Stimulated activated CD8-positive, alpha-beta memory T cell treated with anti-CD3 and anti-CD28 coated beads, Interleukin-4, amount 100 ng/mL, for 1 hour (primary cell): ENCODE results near the gene PGAP3.

ENCODE experiments used
- DNase-seq, 2 donors: peaks; one replicate each; pipeline ENCODE4 v3.0.0-alpha.2; 2020; ENCODE audit warnings: low read depth in 2 of 2, low spot score in 1 of 2

Gene PGAP3

DNA sequence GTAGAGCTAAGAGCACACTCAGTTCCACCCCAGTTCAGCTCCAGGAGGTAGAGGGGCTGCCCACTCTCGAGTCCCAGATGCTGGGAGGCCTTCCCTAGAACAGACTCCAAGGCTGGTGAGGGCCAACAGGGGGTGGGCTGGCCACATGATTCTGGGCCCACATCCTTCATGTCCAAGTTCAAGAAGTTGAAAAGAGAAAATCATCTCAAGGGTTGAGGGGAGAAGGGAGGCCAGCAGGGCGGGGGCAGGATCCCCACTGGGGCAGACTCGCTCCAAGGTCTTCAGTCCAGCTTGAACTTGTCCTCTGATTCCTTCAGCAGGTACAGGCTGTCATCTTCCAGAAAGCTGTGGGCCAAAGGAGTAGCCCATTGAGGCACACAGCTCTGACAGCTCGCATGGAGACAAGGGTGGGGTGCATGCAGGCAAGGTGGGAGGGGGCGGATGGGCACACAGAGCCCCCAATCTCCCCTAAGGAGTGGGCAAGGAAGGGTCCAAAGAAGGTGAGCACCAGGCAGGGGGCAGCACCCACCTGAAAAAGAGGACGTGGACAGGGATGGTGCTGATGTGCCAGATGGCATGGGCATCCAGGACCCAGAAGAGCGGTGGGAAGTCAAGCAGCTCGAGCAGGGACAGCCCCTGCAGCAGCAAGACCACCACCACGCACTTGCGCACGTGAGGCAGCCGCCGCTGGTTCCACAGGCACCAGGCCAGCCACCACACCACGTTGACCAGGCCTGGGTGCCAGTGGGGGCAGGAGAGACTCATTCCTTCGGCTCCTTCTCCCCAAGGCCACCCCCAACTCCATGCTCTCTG is 15.1 kb downstream of the PGAP3 start:
- DNase-seq: no peak

DNA sequence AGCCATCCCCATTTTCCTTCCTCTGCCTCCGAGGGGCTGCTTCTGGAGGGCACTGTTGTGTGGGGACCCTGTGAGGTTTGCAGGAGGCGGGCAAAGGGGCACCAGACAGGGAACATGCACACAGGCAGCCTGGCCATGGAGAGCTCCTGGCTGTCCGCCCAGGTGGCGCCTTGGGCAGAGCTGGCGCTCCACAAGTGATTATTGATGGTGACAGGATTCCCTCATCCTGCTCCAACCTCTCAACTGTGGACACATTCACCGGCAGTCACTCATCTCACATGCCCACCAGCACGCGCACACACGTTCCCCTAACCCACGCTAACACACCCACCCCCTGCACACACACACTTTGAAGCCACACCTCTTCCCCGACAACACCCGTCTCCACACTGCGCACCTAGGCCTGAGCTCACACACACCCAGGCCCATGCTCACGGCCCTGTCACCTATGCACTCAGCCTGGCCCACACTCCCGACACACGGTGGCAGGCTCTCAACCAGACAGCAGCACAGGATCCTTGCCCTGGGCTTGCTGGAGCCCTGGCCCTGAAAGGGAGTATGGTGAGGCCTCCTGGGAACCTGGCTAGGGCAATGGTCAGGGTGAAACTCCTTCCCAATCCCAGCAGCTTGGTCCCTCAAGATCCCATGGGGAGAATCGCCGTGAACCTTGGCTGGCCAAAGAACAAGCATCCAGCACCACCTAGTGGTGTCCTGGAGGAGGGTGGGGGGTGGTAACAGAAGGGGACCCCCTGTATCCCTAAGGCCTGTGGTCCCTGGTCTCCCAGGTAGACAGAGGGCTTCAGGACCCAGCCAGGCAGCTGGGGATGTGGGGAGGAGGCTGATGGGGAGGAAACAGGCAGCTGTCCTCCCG is 16.0 kb downstream of the PGAP3 start:
- no peak for DNase-seq

DNA sequence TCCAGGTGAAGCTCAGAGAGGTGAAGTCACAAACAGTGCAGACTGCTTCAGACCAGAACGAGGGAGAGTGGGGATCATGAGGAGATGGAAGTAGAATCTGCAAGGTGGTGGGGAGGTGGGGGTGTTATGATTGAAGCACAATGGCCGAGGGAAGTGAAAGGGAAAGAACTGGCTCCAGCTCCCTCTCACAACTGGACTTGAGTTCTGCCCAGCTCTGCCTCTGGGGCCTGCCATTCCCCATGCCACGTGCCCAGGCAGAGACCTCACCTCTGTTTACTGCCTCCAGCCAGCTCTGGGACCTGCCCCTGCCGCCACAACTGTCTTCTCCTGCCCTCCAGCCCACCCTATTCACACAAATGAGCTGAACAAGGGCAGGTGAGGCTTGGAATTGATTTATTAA is 17.1 kb downstream of the PGAP3 start:
- no peak for DNase-seq

DNA sequence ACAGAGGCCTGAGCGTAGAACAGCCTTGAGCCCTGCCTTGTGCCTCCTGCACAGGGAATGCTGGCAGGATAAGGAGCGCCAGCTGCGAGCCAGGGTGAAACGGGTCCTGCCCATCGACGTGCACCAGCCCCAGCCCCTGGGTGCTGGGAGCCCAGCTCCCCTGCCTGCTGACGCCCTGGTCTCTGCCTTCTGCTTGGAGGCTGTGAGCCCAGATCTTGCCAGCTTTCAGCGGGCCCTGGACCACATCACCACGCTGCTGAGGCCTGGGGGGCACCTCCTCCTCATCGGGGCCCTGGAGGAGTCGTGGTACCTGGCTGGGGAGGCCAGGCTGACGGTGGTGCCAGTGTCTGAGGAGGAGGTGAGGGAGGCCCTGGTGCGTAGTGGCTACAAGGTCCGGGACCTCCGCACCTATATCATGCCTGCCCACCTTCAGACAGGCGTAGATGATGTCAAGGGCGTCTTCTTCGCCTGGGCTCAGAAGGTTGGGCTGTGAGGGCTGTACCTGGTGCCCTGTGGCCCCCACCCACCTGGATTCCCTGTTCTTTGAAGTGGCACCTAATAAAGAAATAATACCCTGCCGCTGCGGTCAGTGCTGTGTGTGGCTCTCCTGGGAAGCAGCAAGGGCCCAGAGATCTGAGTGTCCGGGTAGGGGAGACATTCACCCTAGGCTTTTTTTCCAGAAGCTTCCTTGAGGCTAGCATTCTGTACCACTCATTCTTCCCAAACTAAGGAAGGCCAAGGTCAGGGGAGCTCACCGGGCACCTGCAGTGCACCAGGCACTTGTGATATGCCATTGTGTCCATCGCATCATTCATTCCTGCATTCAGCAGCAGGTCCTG is 17.7 kb downstream of the PGAP3 start:
- DNase-seq: no peak

DNA sequence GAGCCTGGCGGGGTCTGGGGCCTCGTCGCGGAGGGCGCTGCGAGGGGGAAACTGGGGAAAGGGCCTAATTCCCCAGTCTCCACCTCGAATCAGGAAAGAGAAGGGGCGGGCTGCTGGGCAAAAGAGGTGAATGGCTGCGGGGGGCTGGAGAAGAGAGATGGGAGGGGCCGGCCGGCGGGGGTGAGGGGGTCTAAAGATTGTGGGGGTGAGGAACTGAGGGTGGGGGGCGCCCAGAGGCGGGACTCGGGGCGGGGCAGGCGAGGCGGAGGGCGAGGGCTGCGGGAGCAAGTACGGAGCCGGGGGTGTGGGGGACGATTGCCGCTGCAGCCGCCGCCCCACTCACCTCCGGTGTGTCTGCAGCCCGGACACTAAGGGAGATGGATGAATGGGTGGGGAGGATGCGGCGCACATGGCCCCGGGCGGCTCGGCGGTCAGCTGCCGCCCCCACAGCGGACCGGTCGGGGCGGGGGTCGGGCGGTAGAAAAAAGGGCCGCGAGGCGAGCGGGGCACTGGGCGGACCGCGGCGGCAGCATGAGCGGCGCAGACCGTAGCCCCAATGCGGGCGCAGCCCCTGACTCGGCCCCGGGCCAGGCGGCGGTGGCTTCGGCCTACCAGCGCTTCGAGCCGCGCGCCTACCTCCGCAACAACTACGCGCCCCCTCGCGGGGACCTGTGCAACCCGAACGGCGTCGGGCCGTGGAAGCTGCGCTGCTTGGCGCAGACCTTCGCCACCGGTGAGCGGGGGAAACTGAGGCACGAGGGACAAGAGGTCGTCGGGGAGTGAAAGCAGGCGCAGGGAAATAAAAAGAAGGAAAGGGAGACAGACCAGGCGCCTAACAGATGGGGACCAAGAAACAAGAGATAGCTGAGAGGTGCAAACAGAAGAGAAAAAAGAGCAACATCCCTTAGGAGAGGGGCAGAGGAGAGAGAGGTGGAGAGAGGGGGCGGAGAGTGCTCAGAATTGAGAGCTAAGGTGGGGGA is 19.6 kb downstream of the PGAP3 start, which contains the start of gene PNMT:
Gene PNMT (plus strand): TSS at position 509 of the 980 bp plus-strand sequence. CDS start 23 bp downstream, at position 532.
- DNase-seq: peak in 1 of 2 donors; percentile 48

DNA sequence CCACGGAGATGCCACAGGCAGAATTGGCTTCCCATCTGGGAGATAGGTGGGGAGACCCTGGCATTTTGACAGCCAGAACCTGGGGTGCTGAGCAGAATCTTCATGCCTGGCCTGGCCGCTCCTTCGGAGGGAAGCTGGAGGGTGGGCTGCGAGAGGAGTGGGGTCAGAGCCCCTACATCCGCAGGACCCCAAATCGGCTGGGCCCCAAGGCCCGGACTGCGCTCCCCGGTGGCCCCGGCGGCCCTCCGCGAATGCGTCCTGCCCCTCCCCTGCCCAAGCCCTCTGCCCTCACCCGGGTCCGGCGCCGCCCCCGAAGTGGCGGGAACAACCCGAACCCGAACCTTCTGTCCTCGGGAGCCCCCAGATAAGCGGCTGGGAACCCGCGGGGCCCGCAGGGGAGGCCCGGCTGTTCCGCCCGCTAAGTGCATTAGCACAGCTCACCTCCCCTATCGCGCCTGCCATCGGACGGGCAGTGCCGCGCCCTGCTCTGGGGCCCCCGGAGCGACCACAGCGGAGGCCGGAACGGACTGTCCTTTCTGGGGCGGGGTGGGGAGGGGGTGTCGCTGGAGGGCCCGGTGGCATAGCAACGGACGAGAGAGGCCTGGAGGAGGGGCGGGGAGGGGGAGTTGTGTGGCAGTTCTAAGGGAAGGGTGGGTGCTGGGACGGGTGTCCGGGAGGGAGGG is 20.5 kb downstream of the PGAP3 start:
- no peak for DNase-seq

DNA sequence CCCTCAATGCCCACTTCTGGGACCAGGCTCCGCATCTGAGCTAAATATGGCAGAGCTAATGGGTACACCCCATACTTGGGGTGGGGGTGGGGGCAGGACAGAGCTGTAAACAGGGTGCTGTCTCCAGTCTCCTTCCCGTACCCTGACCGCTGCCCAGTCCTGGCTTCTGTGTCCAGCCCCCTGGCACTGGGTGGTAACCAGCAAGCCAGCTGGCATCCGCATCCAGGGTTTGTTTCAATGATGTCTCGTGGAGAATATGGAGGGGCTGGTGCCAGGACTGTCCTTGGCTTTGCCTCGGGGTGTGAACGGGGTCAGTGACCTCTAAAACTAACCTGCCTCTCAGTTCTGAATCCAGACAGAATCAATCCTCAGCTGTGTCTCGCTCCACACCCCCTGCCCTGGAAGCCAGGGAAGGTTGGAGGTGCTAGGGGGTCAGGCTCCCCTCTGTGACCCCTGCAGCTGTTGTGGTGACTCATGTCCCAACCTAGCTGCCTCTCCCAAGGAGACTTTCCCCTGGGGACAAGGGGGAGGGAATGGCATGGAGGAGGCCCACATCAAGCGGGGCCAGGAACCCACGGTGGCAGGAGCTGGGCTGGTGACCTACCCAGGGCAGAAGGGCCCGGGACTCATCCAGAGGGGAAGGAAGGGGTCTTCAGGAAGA is 21.1 kb downstream of the PGAP3 start:
- DNase-seq: no peak

DNA sequence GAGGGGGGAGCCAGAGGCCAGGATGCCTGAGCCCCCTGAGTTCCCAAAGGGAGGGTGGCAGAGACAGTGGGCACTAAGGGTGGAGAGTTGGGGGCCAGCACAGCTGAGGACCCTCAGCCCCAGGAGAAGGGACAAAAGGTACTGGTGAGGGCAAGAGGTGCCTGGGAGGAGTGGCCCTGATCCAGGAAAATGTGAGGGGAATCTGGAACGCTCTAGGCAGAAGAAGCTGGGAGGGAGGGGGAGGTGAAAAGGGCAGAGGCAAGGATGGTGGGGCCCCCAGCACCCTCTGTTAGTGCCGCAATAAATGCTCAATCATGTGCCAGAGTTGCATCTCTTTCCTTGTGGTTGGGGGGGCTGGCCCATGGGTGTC is 21.6 kb downstream of the PGAP3 start:
- no peak for DNase-seq

DNA sequence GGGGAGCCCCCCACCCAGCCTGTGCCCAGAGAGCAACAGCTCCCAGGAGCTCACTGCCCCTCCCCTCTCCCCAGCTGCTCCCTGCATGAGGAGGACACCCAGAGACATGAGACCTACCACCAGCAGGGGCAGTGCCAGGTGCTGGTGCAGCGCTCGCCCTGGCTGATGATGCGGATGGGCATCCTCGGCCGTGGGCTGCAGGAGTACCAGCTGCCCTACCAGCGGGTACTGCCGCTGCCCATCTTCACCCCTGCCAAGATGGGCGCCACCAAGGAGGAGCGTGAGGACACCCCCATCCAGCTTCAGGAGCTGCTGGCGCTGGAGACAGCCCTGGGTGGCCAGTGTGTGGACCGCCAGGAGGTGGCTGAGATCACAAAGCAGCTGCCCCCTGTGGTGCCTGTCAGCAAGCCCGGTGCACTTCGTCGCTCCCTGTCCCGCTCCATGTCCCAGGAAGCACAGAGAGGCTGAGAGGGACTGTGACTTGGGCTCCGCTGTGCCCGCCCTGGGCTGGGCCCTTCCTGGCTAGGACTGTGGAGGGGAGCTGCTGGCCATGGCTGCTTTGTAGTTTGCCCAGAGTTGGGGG is 22.1 kb downstream of the PGAP3 start:
- DNase-seq: no peak

DNA sequence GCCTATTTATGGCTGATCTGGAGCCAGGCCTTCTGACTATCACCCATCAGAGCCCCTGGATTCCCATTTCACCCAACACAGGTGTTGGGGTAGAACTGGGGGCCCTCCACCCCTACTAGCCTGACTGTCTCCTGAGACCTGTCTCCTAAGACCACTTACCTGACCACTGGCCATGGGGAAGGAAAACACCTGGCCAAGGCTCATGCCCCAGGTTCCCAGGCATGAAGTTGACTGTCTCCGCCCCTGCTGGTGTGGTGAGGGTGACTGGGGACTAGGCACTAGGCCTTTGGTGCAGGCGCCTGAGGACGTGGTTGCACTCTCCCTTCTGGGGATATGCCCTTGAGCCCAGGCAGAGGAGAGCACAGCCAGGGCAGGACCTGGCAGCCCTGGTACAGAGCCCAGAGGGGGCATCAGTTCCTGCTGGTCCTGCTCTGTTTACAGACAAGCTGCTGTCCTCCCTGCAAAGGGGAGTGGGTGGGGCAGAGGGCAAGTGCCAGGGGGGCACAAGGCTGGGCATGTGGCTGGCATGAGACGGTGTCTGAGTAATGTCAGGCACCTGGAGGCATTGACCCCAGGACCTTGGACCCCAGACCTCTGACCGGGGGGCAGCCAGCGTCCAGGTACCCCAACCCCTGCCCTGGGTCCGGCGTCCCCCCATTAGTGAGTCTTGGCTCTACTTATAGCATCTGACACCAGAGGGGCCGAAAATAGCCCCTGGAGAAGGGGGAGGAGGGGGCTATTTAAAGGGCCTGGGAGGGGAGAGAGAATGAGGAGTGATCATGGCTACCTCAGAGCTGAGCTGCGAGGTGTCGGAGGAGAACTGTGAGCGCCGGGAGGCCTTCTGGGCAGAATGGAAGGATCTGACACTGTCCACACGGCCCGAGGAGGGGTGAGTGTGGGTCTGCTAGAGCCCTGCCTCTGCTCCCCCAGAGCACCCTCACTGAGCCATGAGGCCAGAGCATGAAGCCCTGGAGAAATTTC is 23.0 kb downstream of the PGAP3 start, which contains the start of gene TCAP:
Gene TCAP (plus strand): TSS at position 769 of the 981 bp plus-strand sequence. CDS start 11 bp downstream, at position 780.
- no peak for DNase-seq

DNA sequence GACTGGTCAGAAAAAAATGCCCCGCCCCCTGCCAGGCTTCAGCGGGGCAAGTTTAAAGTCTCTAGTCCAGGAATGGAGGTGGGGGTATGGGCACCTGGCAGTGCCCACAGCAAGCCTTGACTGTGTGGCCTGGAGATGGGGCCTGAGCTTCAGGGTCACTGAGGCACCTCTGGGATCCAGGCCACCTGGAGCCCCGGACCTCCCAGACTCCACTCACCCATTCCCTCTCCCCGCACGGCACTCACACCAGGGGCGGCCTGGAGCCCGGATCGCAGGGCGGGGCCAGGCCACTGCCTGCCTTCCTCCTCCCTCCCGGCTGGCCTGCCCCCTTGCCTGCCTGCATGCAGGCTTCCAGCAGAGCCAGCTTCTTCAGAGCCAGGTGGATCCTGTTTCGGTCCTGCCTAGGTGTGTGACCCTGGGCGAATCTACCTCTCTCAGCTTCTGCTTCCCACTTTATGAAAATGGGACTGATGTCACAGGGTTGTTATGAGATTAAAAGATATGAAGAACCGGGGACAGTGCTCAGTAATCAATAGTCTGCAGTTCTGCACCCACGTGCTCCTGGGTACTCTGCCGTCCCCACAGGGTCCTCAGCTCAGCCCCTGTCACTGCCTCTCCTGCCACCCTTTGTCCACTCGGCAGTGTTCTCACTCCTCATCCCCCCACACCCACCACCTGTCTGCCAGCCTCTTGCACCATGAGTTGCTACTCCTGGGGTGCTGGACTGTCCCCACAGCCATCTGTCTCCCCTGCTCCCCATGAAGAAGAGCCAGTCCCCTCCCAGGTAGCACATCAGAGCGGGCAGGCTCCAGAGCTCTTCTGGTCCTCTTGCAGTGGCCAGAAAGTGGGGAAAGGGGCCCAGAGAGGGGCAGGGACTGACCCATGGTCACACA is 23.9 kb downstream of the PGAP3 start:
- no peak for DNase-seq

DNA sequence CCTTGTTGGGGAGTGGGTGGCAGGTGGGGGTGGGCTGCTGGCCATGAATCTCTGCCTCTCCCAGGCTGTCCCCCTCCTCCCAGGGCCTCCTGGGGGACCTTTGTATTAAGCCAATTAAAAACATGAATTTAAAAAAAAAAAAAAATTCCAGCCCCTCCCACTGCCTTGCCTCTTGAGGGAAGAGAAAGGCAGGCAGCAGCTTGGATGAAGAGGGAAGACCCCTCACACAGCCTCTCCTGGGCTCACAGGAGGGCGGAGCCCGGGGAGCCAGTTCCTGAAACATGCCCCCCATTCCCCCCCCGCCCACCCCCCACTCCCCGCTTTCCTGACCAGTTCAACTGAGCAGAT is 24.5 kb downstream of the PGAP3 start:
- no peak for DNase-seq

DNA sequence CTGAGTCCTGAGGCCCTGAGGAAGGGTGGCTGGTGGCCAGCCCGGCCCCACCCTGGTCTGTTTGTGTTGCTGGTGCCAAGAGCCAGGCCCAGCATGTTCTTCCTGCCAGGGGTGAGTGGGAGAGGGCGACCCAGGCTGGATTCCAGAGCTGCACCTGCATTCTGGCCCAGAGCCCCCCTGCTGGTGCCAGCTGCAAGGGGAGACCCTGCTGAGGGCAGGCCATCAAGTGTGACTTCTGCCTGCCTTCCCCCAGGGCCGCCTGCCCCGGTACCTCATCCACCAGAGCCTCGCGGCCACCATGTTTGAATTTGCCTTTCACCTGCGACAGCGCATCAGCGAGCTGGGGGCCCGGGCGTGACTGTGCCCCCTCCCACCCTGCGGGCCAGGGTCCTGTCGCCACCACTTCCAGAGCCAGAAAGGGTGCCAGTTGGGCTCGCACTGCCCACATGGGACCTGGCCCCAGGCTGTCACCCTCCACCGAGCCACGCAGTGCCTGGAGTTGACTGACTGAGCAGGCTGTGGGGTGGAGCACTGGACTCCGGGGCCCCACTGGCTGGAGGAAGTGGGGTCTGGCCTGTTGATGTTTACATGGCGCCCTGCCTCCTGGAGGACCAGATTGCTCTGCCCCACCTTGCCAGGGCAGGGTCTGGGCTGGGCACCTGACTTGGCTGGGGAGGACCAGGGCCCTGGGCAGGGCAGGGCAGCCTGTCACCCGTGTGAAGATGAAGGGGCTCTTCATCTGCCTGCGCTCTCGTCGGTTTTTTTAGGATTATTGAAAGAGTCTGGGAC is 25.1 kb downstream of the PGAP3 start:
- no peak for DNase-seq

DNA sequence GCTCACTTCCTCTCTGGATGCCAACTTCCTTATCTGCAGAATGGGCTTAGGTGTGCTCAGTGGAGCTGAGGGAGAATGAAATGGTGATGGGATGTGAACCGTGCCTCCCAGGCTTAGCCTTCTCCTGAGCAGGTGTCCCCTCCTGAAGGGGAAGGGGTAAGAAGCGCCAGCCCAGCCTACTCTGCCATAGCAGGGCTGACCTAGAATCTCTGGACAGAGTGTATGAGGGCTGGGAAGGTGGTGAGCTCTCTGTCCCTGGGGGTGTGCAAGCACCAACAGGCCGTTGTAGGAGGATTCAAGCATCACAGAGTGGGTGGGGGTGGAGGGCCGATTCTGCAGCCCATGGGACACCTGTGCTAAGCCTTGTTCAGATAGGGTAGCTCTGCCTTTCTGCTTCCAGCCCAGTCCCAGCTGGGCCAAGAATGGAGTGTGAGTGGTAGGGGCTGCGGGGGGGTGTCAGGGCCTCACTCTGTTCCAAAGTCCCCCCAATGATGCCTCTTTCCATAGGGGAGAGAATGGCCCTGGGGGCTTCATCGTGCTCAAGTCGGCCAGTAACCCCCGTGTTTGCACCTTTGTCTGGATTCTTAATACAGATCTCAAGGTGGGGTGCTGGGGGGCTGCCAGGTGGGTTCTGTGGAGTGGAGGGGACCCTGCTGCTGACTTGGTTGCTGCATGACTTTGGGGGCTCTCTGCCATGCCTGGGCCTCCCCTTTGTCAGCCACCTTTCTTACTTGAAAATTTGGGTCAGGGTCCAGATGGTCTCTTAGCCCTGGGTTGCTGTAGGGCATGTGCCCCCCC is 25.9 kb downstream of the PGAP3 start:
- no peak for DNase-seq
